KMS-11 (cell line): Measurements from ENCODE around the gene RPL19.

Experiments used
- H2AFZ ChIP-seq: fragments of 200-600 bp; sonication (generic); 2 replicates; pipeline ENCODE4 v1.6.1; 2016; ENCODE audit warnings: antibody characterized with exemption, mixed run types, low read depth
- H3K27ac ChIP-seq: fragments of 200-600 bp; sonication (generic); 2 replicates; pipeline ENCODE4 v1.6.1; 2016; ENCODE audit warnings: mild to moderate bottlenecking, mixed run types
- H3K27me3 ChIP-seq: fragments of 200-600 bp; sonication (generic); 2 replicates; pipeline ENCODE4 v1.6.1; 2017; ENCODE audit warnings: mild to moderate bottlenecking, low read depth, mixed run types, moderate library complexity; ENCODE audit not compliant: insufficient read depth
- H3K36me3 ChIP-seq: fragments of 200-600 bp; sonication (generic); 2 replicates; pipeline ENCODE4 v1.6.1; 2017; ENCODE audit warnings: mild to moderate bottlenecking, mixed run types; ENCODE audit not compliant: insufficient read depth
- H3K4me1 ChIP-seq: fragments of 200-600 bp; sonication (generic); 2 replicates; pipeline ENCODE4 v1.6.1; 2016; ENCODE audit warnings: mild to moderate bottlenecking, low read depth, mixed run types; ENCODE audit not compliant: poor library complexity, severe bottlenecking
- H3K4me2 ChIP-seq: fragments of 200-600 bp; sonication (generic); 2 replicates; pipeline ENCODE4 v1.7.0; 2016; ENCODE audit warnings: mild to moderate bottlenecking, mixed run types
- H3K4me3 ChIP-seq: fragments of 200-600 bp; sonication (generic); IDR thresholded peaks from 2 replicates; pipeline ENCODE4 v1.6.1; 2017; ENCODE audit warnings: low read depth, low read length, mixed read lengths; ENCODE audit not compliant: insufficient read depth
- H3K79me2 ChIP-seq: fragments of 200-600 bp; sonication (generic); 2 replicates; pipeline ENCODE4 v1.6.1; 2016; ENCODE audit warnings: low read depth, mixed run types; ENCODE audit not compliant: insufficient read depth
- H3K9ac ChIP-seq: fragments of 200-600 bp; sonication (generic); 2 replicates; pipeline ENCODE4 v1.6.1; 2016; ENCODE audit warnings: mild to moderate bottlenecking, mixed run types
- H4K20me1 ChIP-seq: fragments of 200-600 bp; sonication (generic); 2 replicates; pipeline ENCODE4 v1.6.1; 2016; ENCODE audit warnings: mild to moderate bottlenecking, mixed run types; ENCODE audit not compliant: insufficient read depth
- CTCF ChIP-seq: fragments of 200-600 bp; sonication (generic); conservative IDR thresholded peaks from 2 replicates; pipeline ENCODE4 v1.6.1; 2017; ENCODE audit warnings: low read depth, mild to moderate bottlenecking, antibody characterized with exemption, low read length, moderate library complexity, mixed read lengths

Gene RPL19

DNA sequence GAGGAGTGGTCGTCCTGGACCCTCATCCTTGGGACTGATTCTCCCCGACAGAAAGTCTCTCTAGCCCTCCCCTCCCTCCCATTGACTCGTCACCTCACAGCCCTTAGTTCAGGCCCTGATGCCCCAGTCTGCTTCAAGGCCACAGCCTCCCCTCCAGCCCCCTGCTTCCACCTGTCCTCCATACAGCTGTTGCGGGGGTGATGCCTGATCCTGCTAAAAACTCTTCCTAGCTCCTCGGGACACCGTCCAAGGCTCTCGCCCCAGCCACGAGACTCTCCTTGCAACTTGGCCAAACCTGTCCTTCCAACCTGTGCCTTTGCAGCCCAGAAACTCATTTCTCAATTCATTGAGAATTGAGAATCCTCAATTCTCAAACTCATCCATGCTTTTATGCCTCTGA lies 18.8 kb downstream of the RPL19 start:
- H3K36me3 ChIP-seq, result no peaks in the 10 kb centered on the region
- no peak overlapping the region for H2AFZ ChIP-seq
- no peak overlapping the region for H3K4me2 ChIP-seq
- no peaks in the 10 kb centered on the region for H3K4me1 ChIP-seq
- H3K27me3 ChIP-seq, result peaks cover 42% of the 10 kb centered on the region
- H3K4me3 ChIP-seq, result no peak overlapping the region
- no peak overlapping the region for H3K27ac ChIP-seq
- H3K9ac ChIP-seq, result no peak overlapping the region
- no peak for TF ChIP-seq CTCF
- H3K79me2 ChIP-seq, result no peaks in the 10 kb centered on the region
- H4K20me1 ChIP-seq, result no peaks in the 10 kb centered on the region

DNA sequence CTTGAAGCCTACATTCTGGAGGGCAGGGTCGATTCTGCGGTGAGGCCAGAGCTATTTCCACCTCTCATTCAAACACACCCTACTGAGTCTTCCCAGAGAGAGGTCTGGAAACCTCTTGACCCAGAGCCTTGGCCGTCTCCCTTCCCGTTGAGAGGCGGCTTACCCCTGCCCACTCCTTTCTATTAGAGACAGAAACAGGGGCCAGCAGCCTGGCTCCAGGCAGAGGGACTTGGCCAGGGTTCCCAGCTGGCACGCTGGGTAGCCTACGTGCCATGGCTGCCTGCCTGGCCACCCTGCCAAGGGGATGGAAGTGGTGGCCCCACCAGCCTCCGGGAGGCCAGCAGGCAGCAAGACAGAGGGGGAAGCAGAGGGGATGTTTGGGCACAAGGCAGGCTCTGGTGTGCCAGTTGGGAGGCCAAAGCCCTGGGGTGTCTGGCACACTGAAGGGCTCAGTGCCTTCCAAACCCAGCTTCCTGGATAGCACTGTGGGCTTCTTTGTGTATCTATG lies 19.6 kb downstream of the RPL19 start:
- H3K27ac ChIP-seq, result no peak overlapping the region
- H3K79me2 ChIP-seq, result no peaks in the 10 kb centered on the region
- H3K9ac ChIP-seq, result no peak overlapping the region
- no peak for TF ChIP-seq CTCF
- no peak overlapping the region for H3K4me2 ChIP-seq
- no peaks in the 10 kb centered on the region for H3K36me3 ChIP-seq
- H3K4me3 ChIP-seq, result no peak overlapping the region
- H3K4me1 ChIP-seq, result no peaks in the 10 kb centered on the region
- H2AFZ ChIP-seq, result no peak overlapping the region
- H4K20me1 ChIP-seq, result no peaks in the 10 kb centered on the region
- peaks cover 50% of the 10 kb centered on the region for H3K27me3 ChIP-seq

- H4K20me1 ChIP-seq, result no peaks in the 10 kb centered on the region
- TF ChIP-seq CTCF, result no peak
- H3K79me2 ChIP-seq, result no peaks in the 10 kb centered on the region
- H2AFZ ChIP-seq, result no peak overlapping the region
- H3K27me3 ChIP-seq, result peaks cover 60% of the 10 kb centered on the region
- no peaks in the 10 kb centered on the region for H3K4me1 ChIP-seq
- no peak overlapping the region for H3K4me3 ChIP-seq
- H3K36me3 ChIP-seq, result no peaks in the 10 kb centered on the region
- H3K27ac ChIP-seq, result no peak overlapping the region
- no peak overlapping the region for H3K4me2 ChIP-seq
- no peak overlapping the region for H3K9ac ChIP-seq
Measured at GRCh38 chr17:39221572-39221971, 21.5 kb downstream of the RPL19 start.

DNA sequence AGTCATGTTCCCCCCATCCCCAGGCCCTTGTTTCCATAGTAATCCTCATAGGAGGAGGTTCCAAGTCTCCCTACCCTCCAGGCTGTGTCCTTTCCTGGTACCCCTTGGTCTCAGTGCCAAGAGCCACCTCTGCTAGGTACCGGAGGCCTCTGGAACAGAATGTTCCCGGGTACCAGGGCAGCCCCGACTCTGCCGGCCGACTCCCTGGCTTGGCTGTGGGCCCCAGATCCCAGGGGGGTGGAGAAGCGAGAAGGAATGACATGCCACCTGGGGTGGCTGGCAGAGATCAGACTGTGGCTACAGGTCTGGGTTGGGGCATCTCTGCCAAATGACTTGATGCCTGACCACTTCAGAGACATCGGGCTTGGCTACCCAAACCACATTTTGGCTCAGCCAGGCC lies 22.1 kb downstream of the RPL19 start:
- H3K9ac ChIP-seq, result no peak overlapping the region
- no peaks in the 10 kb centered on the region for H4K20me1 ChIP-seq
- no peak overlapping the region for H3K4me3 ChIP-seq
- no peak overlapping the region for H2AFZ ChIP-seq
- H3K4me2 ChIP-seq, result no peak overlapping the region
- H3K4me1 ChIP-seq, result no peaks in the 10 kb centered on the region
- no peaks in the 10 kb centered on the region for H3K36me3 ChIP-seq
- H3K79me2 ChIP-seq, result no peaks in the 10 kb centered on the region
- H3K27me3 ChIP-seq, result peaks cover 60% of the 10 kb centered on the region
- no peak for TF ChIP-seq CTCF
- H3K27ac ChIP-seq, result no peak overlapping the region
